Fibroblast of villous mesenchyme (primary cell): ENCODE measurements around the gene NRF1. TPM values are rescaled to one million over a fixed set of nuclear protein-coding genes. Genes with fewer than 3 reads are reported as not detected.

Experiments used
- DNase-seq: peaks from one replicate; pipeline ENCODE4 v3.0.0-alpha.2; 2010; ENCODE audit warnings: low read depth
- H3K4me3 ChIP-seq: 2 replicates; pipeline ENCODE4 v1.5.1; 2011; ENCODE audit warnings: low read depth, mild to moderate bottlenecking, low read length
- total RNA-seq: library from RNA; depleted of rRNA; stranded (reverse); fragments of >200 nt; gene quantifications from 2 replicates; pipeline ENCODE4 v1.2.3, GENCODE V29; 2012
- TF ChIP-seq, protein P1 (sequence below): IDR thresholded peaks from 2 replicates; pipeline ENCODE4 v1.5.1; 2012; ENCODE audit warnings: low read depth, mild to moderate bottlenecking, low read length; ENCODE audit not compliant: insufficient read depth

Gene NRF1
- total RNA-seq, 1 donor: 12.5 TPM

- no peak overlapping the region for H3K4me3 ChIP-seq
- DNase-seq: no peak
- TF ChIP-seq, protein P1, sequence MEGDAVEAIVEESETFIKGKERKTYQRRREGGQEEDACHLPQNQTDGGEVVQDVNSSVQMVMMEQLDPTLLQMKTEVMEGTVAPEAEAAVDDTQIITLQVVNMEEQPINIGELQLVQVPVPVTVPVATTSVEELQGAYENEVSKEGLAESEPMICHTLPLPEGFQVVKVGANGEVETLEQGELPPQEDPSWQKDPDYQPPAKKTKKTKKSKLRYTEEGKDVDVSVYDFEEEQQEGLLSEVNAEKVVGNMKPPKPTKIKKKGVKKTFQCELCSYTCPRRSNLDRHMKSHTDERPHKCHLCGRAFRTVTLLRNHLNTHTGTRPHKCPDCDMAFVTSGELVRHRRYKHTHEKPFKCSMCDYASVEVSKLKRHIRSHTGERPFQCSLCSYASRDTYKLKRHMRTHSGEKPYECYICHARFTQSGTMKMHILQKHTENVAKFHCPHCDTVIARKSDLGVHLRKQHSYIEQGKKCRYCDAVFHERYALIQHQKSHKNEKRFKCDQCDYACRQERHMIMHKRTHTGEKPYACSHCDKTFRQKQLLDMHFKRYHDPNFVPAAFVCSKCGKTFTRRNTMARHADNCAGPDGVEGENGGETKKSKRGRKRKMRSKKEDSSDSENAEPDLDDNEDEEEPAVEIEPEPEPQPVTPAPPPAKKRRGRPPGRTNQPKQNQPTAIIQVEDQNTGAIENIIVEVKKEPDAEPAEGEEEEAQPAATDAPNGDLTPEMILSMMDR: no peak
Measured at GRCh38 chr7:129729511-129729910, 118.0 kb downstream of the NRF1 start.

GRCh38 chr7:129730159-129730558 is 118.6 kb downstream of the NRF1 start:
- TF ChIP-seq, protein P1: no peak
- DNase-seq: no peak
- no peak overlapping the region for H3K4me3 ChIP-seq

- TF ChIP-seq, protein P1: no peak
- no peak for DNase-seq
Measured at GRCh38 chr7:129734400-129734799, 122.9 kb downstream of the NRF1 start.

DNA sequence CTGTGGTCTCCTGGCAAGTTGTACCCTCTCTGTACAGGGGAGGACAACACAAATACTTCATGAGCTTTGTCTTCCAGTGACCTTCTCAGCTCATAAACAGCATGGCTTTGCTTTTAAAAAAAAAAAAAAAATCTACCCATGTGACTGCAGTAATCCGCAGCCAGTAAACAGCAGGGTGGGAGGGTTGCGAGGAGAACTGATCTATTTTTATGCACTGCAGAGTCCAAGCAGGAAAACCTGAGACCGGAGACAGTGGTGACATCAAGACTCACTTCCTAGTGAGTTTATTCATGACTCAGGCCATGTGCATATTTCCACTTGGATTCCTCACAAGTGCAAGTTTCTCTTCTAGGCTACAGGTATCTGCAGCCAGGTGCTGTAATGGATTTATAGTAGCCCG is 127.9 kb downstream of the NRF1 start:
- TF ChIP-seq, protein P1: no peak
- peak; percentile 70 for DNase-seq
- H3K4me3 ChIP-seq: no peak overlapping the region

More at GRCh38 chr7:129734400-129734799, 122.9 kb downstream of the NRF1 start:
- H3K4me3 ChIP-seq: no peak overlapping the region

DNA sequence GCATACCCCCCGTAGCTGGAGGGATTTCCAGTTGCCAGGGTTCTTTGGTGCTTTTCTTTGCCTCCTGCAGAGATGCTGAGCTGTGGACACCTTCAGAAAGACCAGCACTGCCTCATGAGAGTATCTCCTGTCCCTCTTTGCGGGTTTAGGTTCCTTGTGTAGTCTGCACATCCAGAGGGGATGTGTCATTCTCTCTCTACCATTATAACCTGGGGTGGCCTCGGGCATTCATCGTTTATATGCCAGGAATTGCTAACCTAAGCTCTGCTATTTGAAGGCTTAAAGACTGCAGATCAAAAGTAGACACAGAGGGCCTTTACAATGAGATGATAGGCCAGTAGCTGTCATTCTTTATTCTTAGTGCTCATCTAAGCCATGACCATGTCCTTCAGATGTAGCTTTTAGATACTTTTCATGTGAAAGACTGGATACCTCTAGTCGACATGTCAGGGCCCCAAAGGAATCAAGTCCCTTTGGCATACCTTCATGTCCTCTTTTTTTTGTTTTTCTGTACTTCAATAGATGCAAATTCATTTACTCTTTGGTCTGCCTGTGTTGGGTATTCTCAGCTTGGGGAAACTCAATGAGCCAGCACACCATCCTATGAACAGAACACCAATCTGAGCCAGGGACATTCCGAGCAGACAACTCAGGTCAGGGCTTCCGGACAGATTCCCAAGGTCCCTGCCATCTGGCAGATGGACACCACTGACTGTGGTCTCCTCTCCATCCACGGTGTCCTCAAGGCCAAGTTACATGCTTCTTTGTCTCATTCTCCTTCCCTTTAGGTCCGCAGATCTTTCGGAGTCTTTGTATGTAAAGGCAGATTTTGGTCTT is 129.3 kb downstream of the NRF1 start:
- DNase-seq: no peak
- TF ChIP-seq, protein P1: no peak
- no peak overlapping the region for H3K4me3 ChIP-seq

DNA sequence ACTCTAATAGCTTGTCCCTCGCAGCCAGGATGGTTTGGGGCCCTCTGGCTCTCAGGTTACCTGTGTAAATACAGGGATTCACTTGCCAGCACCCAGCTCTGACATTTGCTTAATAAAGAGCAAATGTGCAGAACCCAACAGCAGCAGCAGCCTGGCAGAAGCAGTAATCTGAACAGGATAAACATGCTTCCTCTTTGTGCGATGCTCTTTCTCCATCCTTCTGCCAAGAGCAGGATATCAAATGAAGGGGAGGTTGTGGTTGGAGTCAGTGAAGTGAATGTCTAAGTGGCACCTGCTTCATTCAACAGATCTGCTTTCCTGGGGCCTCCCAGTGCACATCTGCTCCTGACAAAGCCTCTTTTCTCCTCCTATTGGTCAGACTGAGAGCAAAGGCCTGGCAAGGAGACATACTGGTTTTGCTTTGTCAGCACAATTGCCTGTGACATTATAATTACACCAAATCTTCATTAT is 130.3 kb downstream of the NRF1 start:
- TF ChIP-seq, protein P1: no peak
- H3K4me3 ChIP-seq: no peak overlapping the region
- DNase-seq: no peak

GRCh38 chr7:129742256-129742655 is 130.7 kb downstream of the NRF1 start:
- DNase-seq: no peak
- TF ChIP-seq, protein P1: no peak
- H3K4me3 ChIP-seq: no peak overlapping the region
